ENCODE results near the gene TBX18.

GRCh38 chr6:84691978-84692623 lies 72.3 kb downstream of the TBX18 start:
- TF ChIP-seq CTCF (tag by site-specific recombination; IDR thresholded peaks at IDR 0.05) = no peak
- no peak for TF ChIP-seq ZNF677 (tag by site-specific recombination; IDR thresholded peaks at IDR 0.05)
- no peak for TF ChIP-seq SP2 (tag by site-specific recombination; IDR thresholded peaks at IDR 0.05)
- TF ChIP-seq ZSCAN4 (tag by site-specific recombination; IDR thresholded peaks at IDR 0.05) = no peak
- TF ChIP-seq KLF9 (tag by site-specific recombination; IDR thresholded peaks at IDR 0.05; ENCODE audit: low read depth) = no peak
- TF ChIP-seq ZFP41 (tag by site-specific recombination; IDR thresholded peaks at IDR 0.05; ENCODE audit: borderline replicate concordance) = no peak
- no peak for TF ChIP-seq ZNF140 (tag by site-specific recombination; IDR thresholded peaks at IDR 0.05)
- no peak for TF ChIP-seq ZNF133 (tag by site-specific recombination; IDR thresholded peaks at IDR 0.05)
- no peak for TF ChIP-seq ZNF24 (tag by site-specific recombination; IDR thresholded peaks at IDR 0.05)
- TF ChIP-seq REST (tag by site-specific recombination; IDR thresholded peaks at IDR 0.05) = no peak
- TF ChIP-seq EGR2 (tag by site-specific recombination; IDR thresholded peaks at IDR 0.05; ENCODE audit: low read depth) = no peak
- no peak for TF ChIP-seq ZNF350 (tag by site-specific recombination; IDR thresholded peaks at IDR 0.05)
